COLO668 (cell line): ENCODE measurements around the gene MAP4K2.
"Not testable (repeated sequence)": the region's sequence is repeated elsewhere in the genome, so short reads cannot be mapped to it uniquely, and the experiment has no call there.

Experiments
- DNase-seq: peaks from one replicate; lab custom pipeline; 2025; ENCODE audit not compliant: unreplicated experiment; lab: John Stamatoyannopoulos, UW

The MAP4K2 gene

GRCh38 chr11:64838600-64839334 is 35.8 kb upstream of the MAP4K2 start:
- DNase-seq: no peak

GRCh38 chr11:64837887-64838351 is 34.9 kb upstream of the MAP4K2 start:
- DNase-seq: no peak

GRCh38 chr11:64836448-64837072 is 33.5 kb upstream of the MAP4K2 start:
- DNase-seq: no peak

- no peak for DNase-seq
These were observed 32.8 kb upstream of the MAP4K2 start for GRCh38 chr11:64835616-64836447.

- peak; percentile 9 for DNase-seq
These were observed 32.0 kb upstream of the MAP4K2 start for GRCh38 chr11:64834723-64835615.

- no peak for DNase-seq
These were observed 31.2 kb upstream of the MAP4K2 start for GRCh38 chr11:64834031-64834722.

GRCh38 chr11:64833509-64833908 is 30.5 kb upstream of the MAP4K2 start:
- DNase-seq: no peak

- DNase-seq: no peak
These were observed 30.1 kb upstream of the MAP4K2 start for GRCh38 chr11:64833198-64833502.

DNA sequence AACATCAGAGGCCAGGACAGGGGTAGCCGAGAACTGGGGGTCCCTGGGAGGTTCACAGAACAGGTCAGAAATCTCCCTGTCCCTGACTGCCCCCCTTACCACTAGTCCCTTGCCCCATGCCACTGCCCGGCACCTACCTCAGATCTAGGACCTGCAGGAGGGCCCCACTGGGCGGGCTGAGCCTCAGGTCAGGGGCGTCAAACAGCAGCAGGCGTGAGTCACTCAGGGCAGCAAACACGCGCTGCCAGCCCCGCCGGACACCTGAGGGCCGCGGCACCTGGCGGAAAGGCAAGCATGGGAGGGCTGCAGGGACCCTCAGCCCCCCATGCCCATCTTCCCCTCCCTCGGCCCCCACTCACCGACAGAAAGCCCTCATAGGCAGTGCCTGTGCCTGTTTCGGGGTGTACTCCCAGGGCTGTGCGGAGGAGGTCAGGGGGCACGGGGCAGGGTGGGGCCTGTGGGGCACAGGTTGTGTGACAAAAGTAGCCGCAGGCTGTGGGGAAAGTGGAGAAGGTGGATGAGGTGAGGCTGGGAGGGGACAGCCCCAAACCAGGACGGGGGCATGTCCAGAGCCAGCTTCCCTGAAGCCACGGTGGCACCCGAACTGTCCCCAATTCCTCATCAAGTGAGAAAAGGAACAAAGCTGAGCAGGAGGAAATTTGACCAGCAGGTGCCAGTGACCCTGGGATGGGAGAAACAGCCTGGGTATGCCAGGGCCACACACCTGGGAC is 29.6 kb upstream of the MAP4K2 start:
- DNase-seq: no peak

DNA sequence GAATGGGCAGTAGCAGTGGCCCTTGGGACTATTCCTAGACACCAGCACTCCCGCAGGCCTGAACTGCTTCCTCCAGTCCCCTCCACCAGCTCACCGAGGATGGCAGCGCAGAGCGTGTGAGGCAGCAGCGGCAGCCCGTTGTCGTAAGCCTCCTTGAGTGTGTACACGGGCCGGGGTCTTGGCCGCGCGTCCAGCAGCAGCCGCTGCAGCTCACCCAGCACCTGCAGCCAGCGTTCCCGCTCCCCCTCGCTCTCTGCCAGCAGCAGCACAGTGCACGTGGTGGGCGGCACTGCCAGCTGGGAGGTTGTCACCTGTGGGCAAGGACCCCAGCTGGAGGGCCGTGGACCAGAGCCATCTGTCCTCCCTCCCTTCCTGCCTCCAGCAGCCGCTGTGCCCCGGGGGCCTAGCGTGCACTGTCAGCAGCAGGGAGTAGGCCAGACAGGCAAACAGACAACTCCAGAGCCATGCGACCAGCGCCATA is 28.4 kb upstream of the MAP4K2 start:
- DNase-seq: no peak

- DNase-seq: no peak
These were observed 26.7 kb upstream of the MAP4K2 start for GRCh38 chr11:64829536-64830251.

- DNase-seq: no peak
These were observed 24.4 kb upstream of the MAP4K2 start for GRCh38 chr11:64827451-64827839.

DNA sequence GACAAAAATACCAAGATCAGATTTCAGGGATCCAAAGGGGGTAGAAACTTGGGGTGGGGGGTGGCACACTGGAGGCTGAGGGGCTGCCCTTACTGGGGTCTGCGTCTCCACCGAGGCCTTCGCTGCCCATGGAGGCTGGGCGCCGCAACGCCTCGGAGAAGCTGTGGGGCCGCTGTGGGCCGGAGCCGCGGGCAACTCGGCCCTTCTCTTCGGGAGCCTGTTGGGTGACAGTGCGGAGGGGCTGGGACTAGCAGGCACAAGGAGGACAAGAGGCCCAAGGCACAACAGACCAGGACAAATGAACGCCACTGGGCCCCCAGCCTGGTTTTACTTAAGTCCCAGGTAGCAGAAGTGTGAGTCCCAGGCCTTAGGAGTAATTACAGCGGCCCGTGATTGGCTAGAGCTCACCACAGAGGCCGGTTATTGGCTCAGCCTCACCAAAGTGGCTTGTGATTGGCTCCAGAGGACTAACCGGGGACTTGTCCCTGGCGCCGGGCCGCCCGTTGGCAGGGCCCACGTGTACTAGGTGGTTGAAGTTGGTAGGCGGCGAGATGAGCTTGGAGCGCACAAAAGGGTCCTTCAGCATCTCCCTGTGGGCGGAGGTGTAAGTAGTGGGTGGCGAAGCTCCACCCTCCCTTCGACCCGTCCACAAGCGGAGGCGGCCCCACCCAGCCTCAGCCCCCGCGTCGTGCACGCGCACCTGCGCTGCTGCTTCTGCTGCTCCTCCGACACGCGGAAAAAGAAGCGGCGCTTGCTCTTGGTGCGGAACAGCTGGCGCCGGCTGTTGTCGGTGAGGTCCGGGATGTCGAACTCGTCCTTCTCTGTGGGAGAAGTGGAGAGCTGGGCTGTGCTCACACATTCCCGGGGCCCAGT is 23.8 kb upstream of the MAP4K2 start:
- DNase-seq: no peak

DNA sequence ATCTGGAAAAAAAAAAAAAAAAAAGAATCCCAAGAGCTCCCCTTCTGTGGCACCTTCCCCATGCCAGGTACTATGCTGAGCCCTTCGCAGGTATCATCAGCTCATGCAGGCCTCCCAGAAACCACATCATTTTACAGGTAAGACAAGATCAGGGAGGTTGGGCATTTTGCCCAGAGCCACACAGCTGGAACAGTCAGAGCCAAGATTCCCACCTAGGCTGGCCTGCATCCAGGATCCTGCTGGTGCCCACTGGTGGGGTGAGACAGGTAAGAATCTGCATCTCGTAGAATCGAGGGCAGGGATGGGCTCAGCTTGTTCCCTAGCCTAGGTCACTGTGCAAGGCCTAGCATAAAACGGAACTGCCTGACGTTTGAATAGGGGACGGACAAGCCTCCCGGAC is 23.0 kb upstream of the MAP4K2 start:
- no peak for DNase-seq

GRCh38 chr11:64823568-64824119 is 20.6 kb upstream of the MAP4K2 start:
- no peak for DNase-seq

DNA sequence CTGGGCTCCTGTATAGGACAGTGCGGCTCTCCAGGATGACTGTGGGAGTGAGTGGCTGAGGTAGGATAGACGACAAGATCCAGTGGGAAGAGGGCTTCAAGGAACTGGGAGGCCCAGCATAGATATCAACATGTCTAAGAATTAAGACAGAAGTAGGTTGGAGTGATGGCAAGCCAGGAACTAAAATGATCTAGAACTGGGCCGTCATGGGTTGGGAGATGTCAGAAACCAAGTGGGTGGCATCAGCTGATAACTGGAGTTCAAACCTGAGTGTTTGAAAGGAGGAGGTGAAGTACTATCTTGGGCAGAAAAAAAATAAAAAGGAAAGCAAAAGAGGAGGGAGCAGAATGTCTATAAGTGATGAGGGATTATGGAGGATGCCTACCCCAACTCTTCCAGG is 14.5 kb upstream of the MAP4K2 start:
- no peak for DNase-seq

GRCh38 chr11:64815433-64815832 is 12.4 kb upstream of the MAP4K2 start:
- DNase-seq: not testable (repeated sequence)

DNA sequence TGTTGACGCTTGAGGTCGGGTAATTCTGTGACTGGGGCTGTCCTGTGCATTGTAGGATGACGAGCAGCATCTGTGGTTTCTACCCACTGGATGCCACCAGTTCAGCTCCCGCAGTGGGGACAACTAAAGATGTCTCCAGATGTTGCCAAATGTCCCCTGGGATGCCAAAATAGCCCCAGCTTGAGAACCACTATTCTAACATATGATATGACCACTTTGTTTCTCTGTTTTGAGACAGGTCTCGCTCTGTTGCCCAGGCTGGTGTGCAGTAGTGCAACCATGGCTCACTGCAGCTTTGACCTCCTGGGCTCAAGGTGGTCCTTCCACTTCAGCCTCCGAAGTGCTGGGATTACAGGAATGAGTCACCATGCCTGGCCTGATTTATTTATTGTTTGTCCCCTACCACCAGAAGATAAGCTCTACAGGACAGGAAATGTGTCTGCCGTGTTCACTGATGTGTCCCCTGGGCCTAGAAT is 11.7 kb upstream of the MAP4K2 start:
- peak; percentile 4 for DNase-seq
